ENCODE data around the gene ARHGEF37.
"Not testable (repeated sequence)": the region's sequence is repeated elsewhere in the genome, so short reads cannot be mapped to it uniquely, and the experiment has no call there.

ARHGEF37 gene

DNA sequence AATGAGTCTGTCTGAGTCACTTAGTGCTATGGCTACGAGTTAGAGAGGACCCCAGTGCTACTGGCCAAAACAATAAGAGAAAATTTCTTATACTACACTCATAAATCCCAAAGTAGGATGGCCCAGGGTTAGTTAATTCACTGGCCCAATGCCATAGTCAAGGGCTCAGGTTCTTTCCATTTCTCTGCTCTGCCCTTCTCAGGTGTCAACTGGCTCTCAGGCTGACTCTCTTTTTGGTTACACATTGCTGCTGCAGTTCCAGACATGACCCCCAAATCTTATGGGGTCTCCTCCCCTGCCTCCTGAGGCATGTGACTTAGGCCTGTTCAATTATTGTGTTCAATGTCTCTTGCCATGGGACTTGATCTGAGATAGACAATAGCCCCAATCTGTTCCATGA lies 70.4 kb downstream of the ARHGEF37 start:
- DNase-seq, result no peak

GRCh38 chr5:149652697-149653096 lies 71.4 kb downstream of the ARHGEF37 start:
- DNase-seq, result no peak

DNA sequence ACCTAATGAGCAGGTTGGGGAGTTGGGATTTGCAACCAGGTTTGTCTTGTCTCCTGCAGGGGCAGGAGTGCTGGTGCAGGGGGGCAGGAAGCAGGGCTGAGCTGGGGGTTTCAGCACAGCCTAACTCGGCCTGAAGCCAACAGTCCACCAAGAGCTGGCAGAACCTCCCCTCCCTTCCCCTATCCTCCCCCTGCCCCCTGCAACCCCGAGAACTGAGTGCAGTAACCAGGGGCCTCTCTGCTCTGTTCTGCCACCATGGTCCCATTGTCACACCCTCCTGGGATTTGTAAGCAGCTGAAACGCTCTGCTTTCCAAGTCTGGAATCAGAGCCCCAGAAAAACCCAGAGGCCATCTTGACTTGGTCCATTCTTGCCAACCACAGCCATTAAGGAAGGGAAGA lies 72.9 kb downstream of the ARHGEF37 start:
- no peak for DNase-seq

DNA sequence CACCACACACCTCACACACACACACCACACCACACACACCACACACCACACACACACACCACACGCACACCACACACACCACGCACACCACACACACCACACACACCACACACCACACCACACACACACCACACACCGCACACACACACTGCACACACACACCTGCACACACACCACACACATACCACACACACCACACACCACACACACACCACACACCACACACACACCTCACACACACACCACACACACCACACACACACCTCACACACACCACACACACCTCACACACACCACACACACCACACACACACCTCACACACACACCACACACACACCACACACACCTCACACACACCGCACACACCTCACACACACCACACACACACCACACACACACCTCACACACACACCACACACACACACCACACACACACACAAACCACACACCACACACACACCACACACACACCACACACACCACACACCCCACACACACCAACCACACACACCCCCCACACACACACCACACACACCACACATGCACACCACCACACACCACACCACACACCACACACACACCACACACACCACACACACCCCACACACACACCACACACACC lies 73.7 kb downstream of the ARHGEF37 start:
- DNase-seq, result no peak

GRCh38 chr5:149656576-149657182 lies 75.4 kb downstream of the ARHGEF37 start:
- DNase-seq, result peak; percentile 69 to 73

GRCh38 chr5:149657324-149657723 lies 76.0 kb downstream of the ARHGEF37 start:
- no peak for DNase-seq

- no peak for DNase-seq
Measured at GRCh38 chr5:149658299-149658698, 77.0 kb downstream of the ARHGEF37 start.

- DNase-seq, result no peak
Measured at GRCh38 chr5:149664083-149664482, 82.8 kb downstream of the ARHGEF37 start.

DNA sequence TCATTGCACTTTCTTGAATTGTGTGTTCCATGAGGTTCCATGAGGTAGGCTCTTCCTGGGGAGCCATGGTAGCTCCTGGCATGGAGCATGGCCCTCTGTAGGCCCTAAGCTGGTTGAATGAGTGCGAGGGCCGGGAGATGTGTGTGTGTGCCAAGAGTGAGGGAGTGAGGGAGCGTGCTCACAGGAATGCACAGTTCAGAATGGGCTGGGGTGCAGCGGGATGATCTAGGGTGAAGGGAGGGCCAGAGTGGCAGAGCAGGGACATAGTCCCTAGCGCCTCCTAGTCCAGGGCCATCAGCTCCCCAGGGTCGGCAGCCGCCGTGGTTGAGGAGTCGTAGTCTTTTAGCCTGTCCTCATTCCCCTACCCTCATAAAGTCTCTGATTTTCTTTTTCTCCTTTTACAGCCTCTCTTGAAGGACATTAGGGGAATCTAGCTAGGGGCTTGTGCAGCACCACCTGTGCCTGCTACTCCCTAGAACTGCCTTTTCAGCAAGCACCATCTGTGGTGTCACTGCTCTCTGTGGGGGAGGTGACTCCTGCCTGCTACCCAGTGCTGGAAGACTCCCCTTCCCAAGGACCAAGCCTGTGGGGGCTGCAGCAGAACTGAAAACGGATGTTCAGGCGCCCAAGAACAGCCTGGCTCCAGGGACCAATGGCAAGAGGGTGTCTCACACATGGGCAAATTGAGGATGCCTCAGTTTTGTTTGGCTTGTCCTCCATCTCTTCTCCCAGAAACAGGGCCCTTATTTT lies 83.5 kb downstream of the ARHGEF37 start:
- no peak for DNase-seq

DNA sequence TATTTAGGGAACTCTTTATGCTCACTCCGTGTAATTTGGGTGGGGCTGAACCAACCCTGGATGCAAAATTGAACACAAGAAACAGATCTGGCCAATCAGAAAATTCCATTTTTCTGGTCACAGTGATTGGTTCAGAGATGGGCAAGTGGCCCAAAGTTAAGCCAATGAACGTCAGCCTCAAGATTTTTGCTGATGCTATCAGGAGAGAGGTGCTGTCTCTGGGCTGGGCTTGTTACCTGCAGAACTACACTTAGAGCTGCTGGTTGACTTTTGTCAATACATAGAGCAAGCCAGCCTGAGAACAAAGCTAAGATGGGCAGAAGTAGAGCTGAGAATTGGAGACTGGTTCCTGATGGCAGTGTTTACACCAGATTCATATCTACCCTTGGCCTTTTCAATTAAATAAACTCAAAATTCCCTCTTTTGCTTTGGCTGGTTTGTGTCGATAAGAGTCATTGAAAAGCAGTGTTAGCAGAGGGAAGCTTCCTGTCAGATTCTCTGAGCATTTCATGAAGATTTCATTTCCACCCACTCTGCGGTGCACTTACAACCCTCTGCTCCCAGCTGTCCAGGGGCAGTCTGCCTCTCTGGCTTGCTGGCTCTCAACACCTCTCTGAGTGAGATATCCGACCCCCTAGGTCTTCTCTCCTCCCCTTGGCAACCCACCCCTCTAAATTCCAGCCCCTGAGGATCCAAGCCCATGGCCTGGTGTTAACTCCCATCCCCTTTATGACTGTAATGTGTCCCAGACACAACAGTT lies 84.3 kb downstream of the ARHGEF37 start:
- peak; percentile 50 to 71 for DNase-seq

- peak; percentile 90 to 91 for DNase-seq
Measured at GRCh38 chr5:149666212-149666852, 85.0 kb downstream of the ARHGEF37 start.

DNA sequence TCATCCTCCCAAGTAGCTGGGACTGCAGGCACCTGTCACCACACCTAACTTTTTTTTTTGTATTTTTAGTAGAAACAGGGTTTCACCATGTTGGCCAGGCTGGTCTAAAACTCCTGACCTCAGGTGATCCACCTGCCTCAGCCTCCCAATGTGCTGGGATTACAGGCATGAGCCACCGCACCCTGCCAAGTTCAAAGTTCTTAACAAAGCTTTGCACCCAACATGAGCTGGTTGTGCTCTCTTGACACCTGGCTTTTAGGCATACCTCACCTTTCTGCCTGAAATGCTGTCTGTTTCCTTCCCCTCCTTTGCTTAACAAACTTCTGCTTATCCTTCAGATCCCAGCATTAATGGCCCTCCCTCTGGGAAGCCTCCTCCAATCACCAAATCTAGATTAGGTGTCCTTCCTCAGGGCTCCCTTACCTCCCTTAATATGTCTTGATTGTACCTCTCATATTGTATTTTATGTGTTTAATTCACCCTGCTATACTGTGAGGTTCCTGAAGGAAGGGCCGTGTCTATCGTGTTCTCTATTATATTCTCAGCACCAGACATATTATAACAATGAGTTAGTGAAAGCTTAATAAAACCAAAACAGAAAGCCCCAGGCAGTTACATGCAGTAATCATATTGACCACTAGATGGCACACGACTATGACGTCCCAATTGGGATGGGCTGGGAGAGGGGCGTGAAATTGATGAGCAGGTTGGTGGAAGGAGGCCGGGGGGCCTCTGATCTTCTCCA lies 86.0 kb downstream of the ARHGEF37 start:
- DNase-seq, result peak; percentile 65 to 67

- DNase-seq, result peak; percentile 48 to 66
Measured at GRCh38 chr5:149667829-149668330, 86.6 kb downstream of the ARHGEF37 start.

GRCh38 chr5:149669273-149669672 lies 88.0 kb downstream of the ARHGEF37 start:
- not testable (repeated sequence) for DNase-seq

DNA sequence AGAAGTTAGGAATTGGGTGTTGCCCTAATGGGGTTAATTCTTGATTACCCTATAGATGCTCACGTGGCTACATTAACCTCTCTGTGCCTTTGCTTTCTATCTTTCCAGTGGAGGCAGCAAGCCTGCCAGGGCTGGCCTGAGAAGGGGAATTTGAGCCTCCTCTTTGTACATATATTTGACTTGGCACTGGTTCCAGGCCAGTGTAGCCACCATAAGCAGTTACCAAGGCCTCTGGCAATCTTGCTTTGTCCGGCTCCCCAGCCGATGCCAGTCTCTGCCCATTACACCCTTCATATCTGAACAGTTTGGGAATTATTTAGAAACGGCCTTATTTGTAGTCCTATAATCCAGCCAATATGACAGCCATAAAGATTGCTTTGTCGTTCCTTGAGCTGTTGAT lies 90.2 kb downstream of the ARHGEF37 start:
- no peak for DNase-seq

DNA sequence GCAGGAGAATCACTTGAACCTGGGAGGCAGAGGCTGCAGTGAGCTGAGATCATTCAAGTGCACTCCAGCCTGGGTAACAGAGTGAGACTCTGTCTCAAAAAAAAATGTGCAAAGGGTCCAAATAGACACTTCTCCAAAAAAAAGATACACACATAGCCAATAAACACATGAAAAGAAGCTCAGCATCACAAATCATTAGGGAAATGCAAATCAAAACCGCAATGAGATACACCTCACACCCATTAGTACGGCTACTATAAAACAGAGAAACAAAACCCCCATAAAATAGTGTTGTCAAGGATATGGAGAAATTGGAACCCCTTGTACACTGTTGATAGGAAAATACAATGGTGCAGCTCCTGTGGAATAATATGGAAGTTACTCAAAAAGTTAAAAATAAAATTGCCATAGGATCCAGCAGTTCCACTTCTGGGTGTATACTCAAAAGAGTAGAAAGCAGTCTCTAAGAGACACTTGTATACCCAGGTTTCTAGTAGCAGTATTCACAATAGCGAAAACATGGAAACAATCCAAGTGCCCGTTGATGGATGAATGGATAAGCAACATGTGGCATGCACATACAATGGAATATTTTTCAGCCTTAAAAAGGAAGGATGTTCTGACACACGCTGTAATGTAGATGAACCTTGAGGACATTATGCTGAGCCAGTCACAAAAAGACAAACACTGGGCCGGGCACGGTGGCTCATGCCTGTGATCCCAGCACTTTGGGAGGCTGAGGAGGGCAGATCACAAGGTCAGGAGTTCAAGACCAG lies 91.6 kb downstream of the ARHGEF37 start:
- peak in 1 of 2 donors; percentile 17 for DNase-seq

- no peak for DNase-seq
Measured at GRCh38 chr5:149674686-149675085, 93.4 kb downstream of the ARHGEF37 start.

GRCh38 chr5:149675610-149676201 lies 94.4 kb downstream of the ARHGEF37 start:
- peak; percentile 16 to 69 for DNase-seq

GRCh38 chr5:149677731-149678130 lies 96.4 kb downstream of the ARHGEF37 start:
- DNase-seq, result peak; percentile 88
